ENCODE measurements around the gene PIAS2. TPM values are rescaled to one million over a fixed set of nuclear protein-coding genes. Genes with fewer than 3 reads are reported as not detected.
"Not testable (repeated sequence)": the region's sequence is repeated elsewhere in the genome, so short reads cannot be mapped to it uniquely, and the experiment has no call there.

PIAS2 gene
- total RNA-seq, 1 experiment from 2014 or later: 122 TPM

GRCh38 chr18:46833899-46834298 lies 83.4 kb downstream of the PIAS2 start:
- Histone ChIP-seq H3K4me2 (ENCODE audit: low read depth, low read length, poor library complexity, severe bottlenecking) (no peak overlapping the region), H3K36me3 (ENCODE audit: insufficient read depth, low read length) (peaks cover 39% of the 10 kb centered on the region), H4K20me1 (ENCODE audit: insufficient read depth, low read depth, low read length) (no peaks in the 10 kb centered on the region), H3K27me3 (ENCODE audit: low read length) (no peaks in the 10 kb centered on the region), H3K27ac (ENCODE audit: low read length) (no peak overlapping the region), H3K4me3 (ENCODE audit: low read length) (no peak overlapping the region), H3K9ac (ENCODE audit: low read length) (no peak overlapping the region), H2AFZ (ENCODE audit: low read length) (no peak overlapping the region), H3K79me2 (ENCODE audit: low read length) (peaks cover 39% of the 10 kb centered on the region), H3K9me2 (replicated peaks; ENCODE audit: insufficient read depth, low read length) (no peaks in the 10 kb centered on the region), H3K9me3 (ENCODE audit: low read length) (no peaks in the 10 kb centered on the region), H3K4me1 (ENCODE audit: low read length) (no peaks in the 10 kb centered on the region; the same call in 1 of the 2 replicates)
- DNase-seq: no peak

- Histone ChIP-seq H3K9me2 (replicated peaks; ENCODE audit: insufficient read depth, low read length) (no peaks in the 10 kb centered on the region), H3K79me2 (ENCODE audit: low read length) (peaks cover 37% of the 10 kb centered on the region), H3K27ac (ENCODE audit: low read length) (no peak overlapping the region), H4K20me1 (ENCODE audit: insufficient read depth, low read depth, low read length) (no peaks in the 10 kb centered on the region), H3K36me3 (ENCODE audit: insufficient read depth, low read length) (peaks cover 46% of the 10 kb centered on the region), H2AFZ (ENCODE audit: low read length) (no peak overlapping the region), H3K4me2 (ENCODE audit: low read depth, low read length, poor library complexity, severe bottlenecking) (no peak overlapping the region), H3K4me1 (ENCODE audit: low read length) (no peaks in the 10 kb centered on the region; the same call in 1 of the 2 replicates), H3K9me3 (ENCODE audit: low read length) (no peaks in the 10 kb centered on the region), H3K4me3 (ENCODE audit: low read length) (no peak overlapping the region), H3K27me3 (ENCODE audit: low read length) (no peaks in the 10 kb centered on the region), H3K9ac (ENCODE audit: low read length) (no peak overlapping the region)
- DNase-seq: no peak
Measured at GRCh38 chr18:46832849-46833248, 84.5 kb downstream of the PIAS2 start.

- H3K9me3 ChIP-seq (ENCODE audit: low read length); H3K27ac ChIP-seq (ENCODE audit: low read length); H3K4me3 ChIP-seq (ENCODE audit: low read length); H3K9ac ChIP-seq (ENCODE audit: low read length); H3K4me1 ChIP-seq (ENCODE audit: low read length); H4K20me1 ChIP-seq (ENCODE audit: insufficient read depth, low read depth, low read length); DNase-seq; H3K4me2 ChIP-seq (ENCODE audit: low read depth, low read length, poor library complexity, severe bottlenecking); H3K27me3 ChIP-seq (ENCODE audit: low read length); H2AFZ ChIP-seq (ENCODE audit: low read length); H3K9me2 ChIP-seq (replicated peaks; ENCODE audit: insufficient read depth, low read length): not testable (repeated sequence)
- H3K79me2 ChIP-seq (ENCODE audit: low read length): peaks cover 37% of the 10 kb centered on the region
- H3K36me3 ChIP-seq (ENCODE audit: insufficient read depth, low read length): peaks cover 48% of the 10 kb centered on the region
Measured at GRCh38 chr18:46832422-46832821, 84.9 kb downstream of the PIAS2 start.

GRCh38 chr18:46831434-46831833 lies 85.9 kb downstream of the PIAS2 start:
- no peaks in the 10 kb centered on the region for H3K27me3 ChIP-seq (ENCODE audit: low read length)
- no peak overlapping the region for H3K27ac ChIP-seq (ENCODE audit: low read length)
- peaks cover 34% of the 10 kb centered on the region for H3K79me2 ChIP-seq (ENCODE audit: low read length)
- no peak overlapping the region for H2AFZ ChIP-seq (ENCODE audit: low read length)
- H3K4me3 ChIP-seq (ENCODE audit: low read length): no peak overlapping the region
- no peak overlapping the region for H3K4me2 ChIP-seq (ENCODE audit: low read depth, low read length, poor library complexity, severe bottlenecking)
- no peak for DNase-seq
- no peaks in the 10 kb centered on the region for H4K20me1 ChIP-seq (ENCODE audit: insufficient read depth, low read depth, low read length)
- no peaks in the 10 kb centered on the region for H3K4me1 ChIP-seq (ENCODE audit: low read length)
- no peaks in the 10 kb centered on the region for H3K9me2 ChIP-seq (replicated peaks; ENCODE audit: insufficient read depth, low read length)
- H3K9ac ChIP-seq (ENCODE audit: low read length): no peak overlapping the region
- H3K36me3 ChIP-seq (ENCODE audit: insufficient read depth, low read length): peaks cover 45% of the 10 kb centered on the region
- H3K9me3 ChIP-seq (ENCODE audit: low read length): no peaks in the 10 kb centered on the region

- Histone ChIP-seq H3K27me3 (ENCODE audit: low read length) (no peaks in the 10 kb centered on the region), H3K4me3 (ENCODE audit: low read length) (no peak overlapping the region), H3K9ac (ENCODE audit: low read length) (no peak overlapping the region)
Measured at GRCh38 chr18:46830633-46831032, 86.7 kb downstream of the PIAS2 start.

GRCh38 chr18:46829947-46830346 lies 87.4 kb downstream of the PIAS2 start:
- no peak for DNase-seq

More at GRCh38 chr18:46830633-46831032, 86.7 kb downstream of the PIAS2 start:
- Histone ChIP-seq H3K4me2 (ENCODE audit: low read depth, low read length, poor library complexity, severe bottlenecking) (no peak overlapping the region), H3K4me1 (ENCODE audit: low read length) (no peaks in the 10 kb centered on the region), H3K79me2 (ENCODE audit: low read length) (peaks cover 39% of the 10 kb centered on the region), H3K36me3 (ENCODE audit: insufficient read depth, low read length) (peaks cover 43% of the 10 kb centered on the region), H4K20me1 (ENCODE audit: insufficient read depth, low read depth, low read length) (no peaks in the 10 kb centered on the region), H3K27ac (ENCODE audit: low read length) (no peak overlapping the region), H2AFZ (ENCODE audit: low read length) (no peak overlapping the region), H3K9me3 (ENCODE audit: low read length) (no peaks in the 10 kb centered on the region), H3K9me2 (replicated peaks; ENCODE audit: insufficient read depth, low read length) (no peaks in the 10 kb centered on the region)
- no peak for DNase-seq

GRCh38 chr18:46829531-46829930 lies 87.8 kb downstream of the PIAS2 start:
- Histone ChIP-seq H3K9ac (ENCODE audit: low read length) (no peak overlapping the region), H3K9me3 (ENCODE audit: low read length) (no peaks in the 10 kb centered on the region), H3K4me2 (ENCODE audit: low read depth, low read length, poor library complexity, severe bottlenecking) (no peak overlapping the region), H3K36me3 (ENCODE audit: insufficient read depth, low read length) (peaks cover 35% of the 10 kb centered on the region), H3K27me3 (ENCODE audit: low read length) (no peaks in the 10 kb centered on the region), H3K4me1 (ENCODE audit: low read length) (no peaks in the 10 kb centered on the region), H3K27ac (ENCODE audit: low read length) (no peak overlapping the region), H3K79me2 (ENCODE audit: low read length) (peaks cover 43% of the 10 kb centered on the region), H2AFZ (ENCODE audit: low read length) (no peak overlapping the region), H3K4me3 (ENCODE audit: low read length) (no peak overlapping the region), H4K20me1 (ENCODE audit: insufficient read depth, low read depth, low read length) (no peaks in the 10 kb centered on the region), H3K9me2 (replicated peaks; ENCODE audit: insufficient read depth, low read length) (no peaks in the 10 kb centered on the region)
- no peak for DNase-seq

More at GRCh38 chr18:46829947-46830346, 87.4 kb downstream of the PIAS2 start:
- Histone ChIP-seq H3K4me2 (ENCODE audit: low read depth, low read length, poor library complexity, severe bottlenecking) (no peak overlapping the region), H3K4me1 (ENCODE audit: low read length) (no peaks in the 10 kb centered on the region), H3K9ac (ENCODE audit: low read length) (no peak overlapping the region), H3K9me2 (replicated peaks; ENCODE audit: insufficient read depth, low read length) (no peaks in the 10 kb centered on the region), H3K36me3 (ENCODE audit: insufficient read depth, low read length) (peaks cover 39% of the 10 kb centered on the region), H4K20me1 (ENCODE audit: insufficient read depth, low read depth, low read length) (no peaks in the 10 kb centered on the region), H3K9me3 (ENCODE audit: low read length) (no peaks in the 10 kb centered on the region), H2AFZ (ENCODE audit: low read length) (no peak overlapping the region), H3K4me3 (ENCODE audit: low read length) (no peak overlapping the region), H3K79me2 (ENCODE audit: low read length) (peaks cover 44% of the 10 kb centered on the region), H3K27me3 (ENCODE audit: low read length) (no peaks in the 10 kb centered on the region), H3K27ac (ENCODE audit: low read length) (no peak overlapping the region)

GRCh38 chr18:46821856-46822711 lies 95.2 kb downstream of the PIAS2 start:
- H3K36me3 ChIP-seq (ENCODE audit: insufficient read depth, low read length): peaks cover 27% of the 10 kb centered on the region; the same call in 1 of the 2 replicates
- H3K9me3 ChIP-seq (ENCODE audit: low read length): no peaks in the 10 kb centered on the region
- no peak overlapping the region for H2AFZ ChIP-seq (ENCODE audit: low read length)
- peaks cover 32% of the 10 kb centered on the region for H3K79me2 ChIP-seq (ENCODE audit: low read length)
- DNase-seq: no peak
- H3K27ac ChIP-seq (ENCODE audit: low read length): no peak overlapping the region
- no peaks in the 10 kb centered on the region for H4K20me1 ChIP-seq (ENCODE audit: insufficient read depth, low read depth, low read length)
- no peaks in the 10 kb centered on the region for H3K4me1 ChIP-seq (ENCODE audit: low read length)
- H3K27me3 ChIP-seq (ENCODE audit: low read length): no peaks in the 10 kb centered on the region
- H3K4me3 ChIP-seq (ENCODE audit: low read length): no peak overlapping the region
- no peak overlapping the region for H3K4me2 ChIP-seq (ENCODE audit: low read depth, low read length, poor library complexity, severe bottlenecking)
- H3K9ac ChIP-seq (ENCODE audit: low read length): no peak overlapping the region
- H3K9me2 ChIP-seq (replicated peaks; ENCODE audit: insufficient read depth, low read length): no peaks in the 10 kb centered on the region
